Tibial artery (tissue), 4 donors: Measurements from ENCODE around the gene SMAD2.

Experiments
- DNase-seq, 2 donors: peaks; one replicate each; pipeline ENCODE4 v3.0.0-alpha.2; 2019
- H3K27ac ChIP-seq, 2 donors: fragments of 200-600 bp; sonication (generic) in 1 of 2; 1 replicate in 1 of 2; 2 replicates in 1 of 2; pipeline ENCODE4 v1.5.1; 2018 to 2019; ENCODE audit warnings: mild to moderate bottlenecking in 1 of 2
- H3K27me3 ChIP-seq, 2 donors: fragments of 200-600 bp; sonication (generic) in 1 of 2; one replicate each; pipeline versions ENCODE4 v1.5.1 to v1.6.0; 2016 to 2019
- H3K36me3 ChIP-seq, 3 donors: fragments of 200-600 bp; sonication (generic) in 2 of 3; one replicate each; pipeline ENCODE4 v1.5.1; 2016 to 2019; ENCODE audit warnings: mild to moderate bottlenecking in 2 of 3
- H3K4me1 ChIP-seq, 4 donors: fragments of 200-600 bp; sonication (generic) in 2 of 4; 1 replicate in 3 of 4; 2 replicates in 1 of 4; pipeline ENCODE4 v1.5.1; 2016 to 2019
- H3K4me3 ChIP-seq, 2 donors: fragments of 200-600 bp; sonication (generic) in 1 of 2; 1 replicate in 1 of 2; 2 replicates in 1 of 2; pipeline ENCODE4 v1.5.1; 2018 to 2019; ENCODE audit warnings: mild to moderate bottlenecking in 2 of 2
- H3K9me3 ChIP-seq, 3 donors: fragments of 200-600 bp; sonication (generic) in 1 of 3; one replicate each; pipeline ENCODE4 v1.5.1; 2016 to 2019
- CTCF ChIP-seq, 2 experiments: fragments of 200-600 bp in 1 of 2; fragments of 450-650 bp in 1 of 2; IDR thresholded peaks; one replicate each; pipeline ENCODE4 v1.5.1; 2017 to 2019; ENCODE audit warnings: antibody characterized with exemption in 2 of 2, mild to moderate bottlenecking in 1 of 2, moderate library complexity in 1 of 2
- intact Hi-C: fragments of 100-400 bp; cut with DNase I; formaldehyde crosslinking; loops from one replicate; pipeline ENCODE4 v1.15.0; 2023; ENCODE audit warnings: low total_unique reads

SMAD2 gene

GRCh38 chr18:47895565-47896250 is 34.8 kb downstream of the SMAD2 start:
- Histone ChIP-seq H3K27ac (no peak overlapping the region), H3K4me3 (no peak overlapping the region), H3K27me3 (no peaks in the 10 kb centered on the region), H3K4me1 (peaks cover 0 to 12% (median 6%) of the 10 kb centered on the region in 4 donors), H3K9me3 (no peaks in the 10 kb centered on the region), H3K36me3 (peaks cover 5 to 13% (median 9%) of the 10 kb centered on the region in 3 donors)
- intact Hi-C loops = no loop called here
- no peak for DNase-seq
- TF ChIP-seq CTCF (IDR thresholded peaks at IDR 0.05) = no peak

GRCh38 chr18:47893939-47894699 is 36.3 kb downstream of the SMAD2 start:
- TF ChIP-seq CTCF (IDR thresholded peaks at IDR 0.05) = no peak
- Histone ChIP-seq H3K27me3 (no peaks in the 10 kb centered on the region), H3K4me3 (no peak overlapping the region), H3K36me3 (peaks cover 5 to 20% (median 9%) of the 10 kb centered on the region in 3 donors), H3K27ac (no peak overlapping the region), H3K9me3 (no peaks in the 10 kb centered on the region), H3K4me1 (peaks cover 0 to 12% (median 6%) of the 10 kb centered on the region in 4 donors)
- DNase-seq = no peak
- intact Hi-C loops = no loop called here

- no peak for TF ChIP-seq CTCF (IDR thresholded peaks at IDR 0.05)
- Histone ChIP-seq H3K9me3 (no peaks in the 10 kb centered on the region), H3K4me3 (no peak overlapping the region), H3K27me3 (no peaks in the 10 kb centered on the region), H3K36me3 (peaks cover 5 to 20% (median 9%) of the 10 kb centered on the region in 3 donors), H3K4me1 (peaks cover 0 to 12% (median 6%) of the 10 kb centered on the region in 4 donors), H3K27ac (no peak overlapping the region)
- intact Hi-C loops = no loop called here
- no peak for DNase-seq
Measured at GRCh38 chr18:47893047-47893446, 37.4 kb downstream of the SMAD2 start.

GRCh38 chr18:47888156-47888555 is 42.3 kb downstream of the SMAD2 start:
- H3K27me3 ChIP-seq = no peaks in the 10 kb centered on the region
- TF ChIP-seq CTCF (IDR thresholded peaks at IDR 0.05) = no peak
- H3K4me1 ChIP-seq = peaks cover 0 to 2% (median 0%) of the 10 kb centered on the region in 4 donors
- H3K27ac ChIP-seq = no peak overlapping the region
- peaks cover 0 to 21% (median 6%) of the 10 kb centered on the region in 3 donors for H3K36me3 ChIP-seq
- H3K9me3 ChIP-seq = no peaks in the 10 kb centered on the region
- no peak for DNase-seq
- H3K4me3 ChIP-seq = no peak overlapping the region
- intact Hi-C loops = no loop called here

GRCh38 chr18:47887227-47887626 is 43.2 kb downstream of the SMAD2 start:
- intact Hi-C loops = no loop called here
- no peaks in the 10 kb centered on the region for H3K27me3 ChIP-seq
- no peak overlapping the region for H3K27ac ChIP-seq
- H3K4me1 ChIP-seq = peaks cover 0 to 2% (median 0%) of the 10 kb centered on the region in 4 donors
- TF ChIP-seq CTCF (IDR thresholded peaks at IDR 0.05) = no peak
- H3K4me3 ChIP-seq = no peak overlapping the region
- DNase-seq = no peak
- H3K36me3 ChIP-seq = peaks cover 0 to 21% (median 7%) of the 10 kb centered on the region in 3 donors
- no peaks in the 10 kb centered on the region for H3K9me3 ChIP-seq
